GM18868 (cell line): ENCODE measurements around the gene TJP1.
"Not testable (repeated sequence)": the region's sequence is repeated elsewhere in the genome, so short reads cannot be mapped to it uniquely, and the experiment has no call there.

Experiments used
- ATAC-seq: cut with Tn5 transposase; IDR thresholded peaks from one replicate; pipeline ENCODE4 v1.9.1; 2021; ENCODE audit warnings: mild to moderate bottlenecking, moderate library complexity; ENCODE audit not compliant: unreplicated experiment

The TJP1 gene

DNA sequence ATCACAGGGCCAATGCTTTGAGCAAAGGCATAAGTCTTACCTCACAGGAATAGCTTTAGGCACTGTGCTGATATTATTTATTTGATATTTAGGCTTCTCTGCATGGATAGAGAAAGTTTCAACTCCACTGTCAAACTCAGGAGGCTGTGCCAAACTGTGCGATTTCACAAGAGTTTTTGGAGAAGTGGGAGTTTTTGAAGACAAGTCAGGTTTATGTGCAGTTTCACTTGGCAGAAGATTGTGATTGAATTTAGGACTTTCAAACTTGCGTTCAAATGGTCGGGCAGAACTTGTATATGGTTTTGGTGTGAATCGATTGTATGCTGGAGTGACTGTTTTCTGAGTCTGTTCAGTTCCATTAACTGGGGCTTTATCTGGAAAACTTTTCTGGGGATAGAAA lies 113.7 kb downstream of the TJP1 start:
- ATAC-seq, result no peak

GRCh38 chr15:29704950-29705597 lies 117.2 kb downstream of the TJP1 start:
- no peak for ATAC-seq

GRCh38 chr15:29701151-29701550 lies 121.1 kb downstream of the TJP1 start:
- no peak for ATAC-seq

GRCh38 chr15:29700296-29700695 lies 122.0 kb downstream of the TJP1 start:
- no peak for ATAC-seq

GRCh38 chr15:29699791-29700190 lies 122.5 kb downstream of the TJP1 start:
- no peak for ATAC-seq

DNA sequence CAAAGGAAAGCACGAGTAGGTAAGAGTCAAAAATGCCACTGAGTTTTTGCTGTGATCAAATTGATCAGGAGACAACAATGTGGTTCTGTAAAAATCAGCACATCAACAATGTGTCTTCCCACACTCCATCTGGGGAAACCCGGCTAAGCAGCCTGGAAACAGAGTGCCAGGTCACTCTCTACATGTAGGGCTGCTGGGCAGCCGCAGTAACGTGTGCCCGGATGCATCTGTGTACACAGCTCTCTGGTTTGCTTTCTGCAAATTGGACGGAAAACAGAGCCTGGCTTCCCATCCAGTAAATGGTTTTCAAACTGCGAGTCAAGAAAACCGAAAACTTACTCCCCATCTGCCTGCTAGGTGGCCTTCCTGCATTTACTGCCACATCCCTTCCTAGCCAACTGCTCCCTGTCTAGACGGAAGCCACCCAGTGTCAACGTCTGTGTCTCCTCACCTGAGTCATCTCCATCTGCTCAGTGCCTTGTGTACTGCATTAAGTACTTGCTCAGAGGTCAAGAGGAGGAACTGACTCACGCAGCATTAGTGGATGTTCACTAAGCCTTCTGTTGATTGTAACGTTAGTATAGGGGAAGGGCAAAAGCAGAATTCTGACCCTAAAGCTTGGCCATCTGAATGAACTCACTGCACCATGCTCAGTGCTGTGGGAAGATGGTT lies 124.1 kb downstream of the TJP1 start:
- ATAC-seq, result no peak

DNA sequence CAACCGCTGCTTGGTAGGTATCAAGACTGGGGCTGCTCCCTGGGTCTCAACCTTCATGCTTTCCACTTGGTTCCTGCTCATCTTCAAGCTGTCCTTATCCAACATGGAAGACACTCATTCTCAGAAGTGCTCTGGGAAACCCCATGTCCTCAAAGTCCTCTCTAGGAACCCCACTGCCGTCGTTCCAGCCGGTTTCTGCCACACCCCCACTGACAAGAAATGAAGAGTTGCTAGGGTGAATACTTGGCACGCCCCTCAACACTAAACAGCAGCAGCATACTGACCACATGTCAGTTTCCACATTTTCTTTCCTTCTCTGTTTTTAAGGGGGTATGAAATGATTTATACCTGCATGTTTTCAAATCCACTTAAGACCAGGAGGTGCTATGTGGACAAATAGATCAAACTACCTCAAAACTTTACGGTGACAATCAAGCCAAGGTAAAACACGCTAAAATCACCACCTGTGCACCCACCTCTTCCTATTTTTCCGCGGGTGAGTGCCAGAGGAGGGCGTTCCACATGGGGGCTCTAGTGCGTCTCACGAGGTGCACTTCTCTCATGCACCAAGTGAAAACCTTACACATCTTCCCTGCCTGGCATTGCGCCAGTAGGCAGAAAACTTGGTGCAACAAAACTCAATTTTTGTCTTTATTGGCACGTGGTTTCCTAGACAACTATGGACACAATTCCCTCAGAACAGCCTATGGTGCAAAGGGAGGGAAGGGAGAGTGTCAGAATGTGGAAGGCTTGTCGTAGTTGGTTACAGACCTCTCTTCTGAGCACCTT lies 125.1 kb downstream of the TJP1 start:
- ATAC-seq, result no peak

DNA sequence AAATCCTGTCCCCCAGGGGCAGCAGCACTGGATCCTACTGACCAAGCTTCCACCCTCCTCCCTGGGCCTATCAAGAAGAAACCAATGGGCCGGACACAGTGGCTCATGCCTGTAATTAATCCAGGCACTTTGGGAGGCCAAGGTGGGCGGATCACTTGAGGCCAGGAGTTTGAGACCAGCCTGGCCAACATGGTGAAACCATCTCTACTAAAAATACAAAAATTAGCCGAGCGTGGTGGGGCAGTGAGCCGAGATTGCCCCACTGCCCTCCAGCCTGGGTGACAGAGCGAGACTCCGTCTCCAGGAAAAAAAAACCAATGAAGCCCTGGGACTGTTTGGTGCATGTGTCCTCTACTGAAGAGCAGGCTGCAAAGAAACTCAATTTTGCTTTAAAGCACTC lies 125.8 kb downstream of the TJP1 start:
- not testable (repeated sequence) for ATAC-seq

DNA sequence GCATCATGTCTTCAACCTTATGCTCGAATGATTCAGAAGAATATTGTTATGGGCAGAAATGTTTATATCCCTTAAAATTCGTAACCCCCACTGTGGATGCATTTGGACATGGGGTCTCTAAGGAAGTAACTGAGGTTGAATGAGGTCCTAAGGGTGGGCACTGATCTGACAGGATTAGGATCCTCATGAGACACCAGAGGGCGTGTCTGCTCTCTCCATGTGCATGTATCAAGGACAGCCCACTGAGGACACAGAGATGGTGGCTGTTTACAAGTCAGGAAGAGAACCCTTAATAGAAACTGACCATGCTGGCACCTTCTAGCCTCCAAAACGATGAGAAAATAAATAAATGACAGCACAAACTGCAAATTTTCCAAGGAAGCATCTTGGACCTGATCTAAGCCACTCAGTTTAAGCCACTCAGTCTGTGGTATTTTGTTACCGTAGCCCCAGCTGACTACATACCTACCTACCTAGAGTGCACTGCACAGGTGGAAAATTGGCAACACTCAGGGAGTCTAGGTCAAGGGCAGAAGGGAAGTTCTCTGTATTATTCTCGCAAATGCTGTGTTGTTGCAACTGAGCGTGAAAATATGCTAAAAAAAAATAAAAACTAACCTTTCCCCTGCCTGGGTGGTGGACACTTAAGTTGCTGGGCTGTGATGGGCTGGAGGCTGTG lies 126.6 kb downstream of the TJP1 start:
- ATAC-seq, result no peak

DNA sequence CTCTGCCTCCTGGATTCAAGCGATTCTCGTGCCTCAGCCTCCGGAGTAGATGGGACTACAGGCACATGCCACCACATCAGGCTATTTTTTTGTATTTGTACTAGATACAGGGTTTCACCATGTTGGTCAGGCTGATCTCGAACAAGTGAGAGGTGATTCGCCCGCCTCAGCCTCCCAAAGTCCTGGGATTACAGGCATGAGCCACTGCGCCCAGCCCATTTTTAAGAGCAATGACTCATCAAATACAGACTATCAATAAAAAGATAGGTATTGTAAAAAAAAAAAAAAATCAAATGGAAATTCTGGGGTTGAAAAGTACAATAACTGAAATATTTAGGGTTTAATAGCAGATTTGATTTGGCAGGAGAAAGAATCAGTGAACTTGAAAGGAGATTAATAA lies 129.0 kb downstream of the TJP1 start:
- no peak for ATAC-seq

GRCh38 chr15:29692527-29692926 lies 129.7 kb downstream of the TJP1 start:
- ATAC-seq, result no peak

DNA sequence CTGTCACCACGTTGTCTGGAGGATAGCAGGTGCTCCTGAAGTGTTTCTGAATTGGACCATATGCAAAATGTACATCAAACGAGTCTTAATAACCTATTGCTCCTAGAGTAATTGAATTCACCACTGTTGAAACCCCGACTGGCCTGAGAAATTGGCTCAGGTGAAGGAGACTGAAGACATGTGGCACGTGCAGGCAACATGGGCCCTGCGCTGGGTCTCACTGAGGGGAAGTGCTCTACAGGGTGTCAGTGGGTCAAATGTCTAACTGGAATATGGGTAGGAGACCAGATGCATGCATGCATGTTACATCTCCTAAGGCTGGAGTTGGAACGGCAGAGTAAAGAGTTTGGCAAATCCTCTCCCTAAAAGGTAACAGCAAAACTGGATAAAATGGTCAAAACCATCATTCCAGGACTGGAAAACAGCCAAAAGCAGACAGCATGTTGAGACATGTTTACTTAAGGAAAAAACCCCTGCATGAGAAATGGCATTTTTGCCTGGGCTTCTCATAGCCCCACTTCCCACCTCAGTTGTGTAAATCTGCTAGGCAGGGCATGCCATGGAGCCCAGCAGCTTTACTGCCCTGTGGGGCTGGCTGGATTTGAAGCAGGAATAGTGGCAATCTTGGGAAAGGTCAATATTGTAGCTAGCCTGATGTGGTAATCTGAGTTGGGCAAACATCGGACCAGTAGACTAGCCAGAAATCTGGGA lies 131.3 kb downstream of the TJP1 start:
- no peak for ATAC-seq

- no peak for ATAC-seq
These were observed 132.8 kb downstream of the TJP1 start for GRCh38 chr15:29689287-29689986.

GRCh38 chr15:29688506-29689286 lies 133.6 kb downstream of the TJP1 start:
- no peak for ATAC-seq

DNA sequence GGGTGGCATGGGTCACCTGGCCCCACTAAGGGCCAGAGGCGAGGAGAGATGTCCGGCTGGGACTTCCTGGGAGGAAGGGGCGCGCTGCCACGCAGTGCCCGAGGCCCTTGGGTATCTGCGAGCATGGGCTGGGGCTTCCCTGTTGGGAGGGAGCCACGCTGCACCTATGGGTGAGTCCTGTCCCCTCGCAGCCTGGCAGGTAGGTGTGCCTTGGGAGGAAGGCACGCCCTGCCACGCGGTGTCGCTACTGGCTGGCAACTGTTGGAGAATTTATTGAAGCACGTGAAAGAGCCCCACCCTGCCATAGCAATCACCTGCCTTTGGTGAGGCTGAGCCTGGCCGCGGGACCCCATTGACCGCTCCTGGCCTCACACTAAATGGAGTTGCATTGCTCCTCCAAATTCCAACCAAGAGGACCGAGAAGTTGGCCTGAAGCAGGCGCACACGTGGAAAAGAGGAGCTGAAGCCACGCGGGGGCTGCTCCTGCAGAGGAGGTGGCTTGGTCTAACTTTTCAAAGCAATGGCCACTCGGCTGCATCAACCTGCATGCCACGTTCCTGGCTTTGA lies 134.2 kb downstream of the TJP1 start:
- ATAC-seq, result no peak

- no peak for ATAC-seq
These were observed 135.0 kb downstream of the TJP1 start for GRCh38 chr15:29687204-29687815.

DNA sequence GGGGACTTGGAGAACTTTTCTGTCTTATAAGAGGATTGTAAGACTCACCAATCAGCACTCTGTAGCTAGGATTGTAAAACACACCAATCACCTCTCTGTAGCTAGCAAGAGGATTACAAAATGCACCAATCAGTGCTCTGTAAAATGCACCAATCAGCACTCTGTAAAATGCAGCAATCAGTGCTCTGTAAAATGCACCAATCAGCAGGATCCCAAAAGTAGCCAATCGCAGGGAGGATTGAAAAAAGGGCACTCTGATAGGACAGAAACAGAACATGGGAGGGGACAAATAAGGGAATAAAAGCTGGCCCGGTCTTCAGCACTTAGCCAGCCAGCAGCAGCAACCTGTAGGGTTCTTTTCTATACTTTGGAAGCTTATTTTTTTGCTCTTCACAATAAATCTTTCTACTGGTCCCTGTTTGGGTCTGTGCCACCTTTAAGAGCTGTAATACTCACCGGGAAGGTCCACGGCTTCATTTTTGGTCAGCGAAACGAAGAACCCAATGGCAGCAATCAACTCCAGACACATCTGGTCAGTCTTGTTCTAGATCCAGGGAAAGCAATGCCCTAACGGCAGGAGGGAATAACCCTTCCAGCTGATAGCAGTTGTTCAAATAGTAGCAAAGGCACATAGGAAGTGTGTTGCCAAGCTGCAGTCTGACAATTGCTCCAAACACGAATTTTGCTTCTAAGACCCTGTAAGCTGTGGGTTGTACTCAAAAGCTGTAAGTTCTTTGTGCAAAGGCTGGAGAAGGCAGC lies 135.6 kb downstream of the TJP1 start:
- no peak for ATAC-seq

GRCh38 chr15:29686079-29686425 lies 136.2 kb downstream of the TJP1 start:
- ATAC-seq, result no peak
